ENCODE data around the gene C13orf46. TPM values are rescaled to one million over a fixed set of nuclear protein-coding genes. Genes with fewer than 3 reads are reported as not detected.
A peak's percentile ranks its signal among the peaks of the same experiment; 100 is the strongest.

Gene C13orf46
- total RNA-seq, 2 experiments from 2014 or later, result 1.6 to 1.9 TPM

GRCh38 chr13:114017028-114017630, 43.3 kb upstream of the C13orf46 start:
- Mint-ChIP-seq H3K27ac (peak overlapping the region; percentile 69), H3K27me3 (no peaks in the 10 kb centered on the region), H3K4me3 (no peak overlapping the region), H3K9me3 (no peaks in the 10 kb centered on the region), H3K36me3 (ENCODE audit: low read depth) (peaks cover 20% of the 10 kb centered on the region), H3K4me1 (ENCODE audit: low read depth) (peaks cover 7% of the 10 kb centered on the region)
- POLR2A ChIA-PET, result no interaction called here
- ATAC-seq (no peak), DNase-seq (peak; percentile 12)
- intact Hi-C loops (cut with micrococcal nuclease), result no loop called here
- CTCF ChIA-PET, result interaction anchor here (1.4 kb wide), 1 partner anchor 41 kb away, joined by 4 read pairs; no protein-coding TSS in a partner anchor
- TF ChIP-seq CTCF (IDR thresholded peaks at IDR 0.05), result no peak

GRCh38 chr13:114016321-114017027, 42.6 kb upstream of the C13orf46 start:
- ATAC-seq, result no peak
- Mint-ChIP-seq H3K36me3 (ENCODE audit: low read depth) (peaks cover 20% of the 10 kb centered on the region), H3K27me3 (no peaks in the 10 kb centered on the region), H3K4me1 (ENCODE audit: low read depth) (peaks cover 7% of the 10 kb centered on the region), H3K9me3 (no peaks in the 10 kb centered on the region), H3K27ac (peak overlapping the region; percentile 72), H3K4me3 (no peak overlapping the region)
- TF ChIP-seq CTCF (IDR thresholded peaks at IDR 0.05), result no peak
- DNase-seq, result no peak
- intact Hi-C loops (cut with micrococcal nuclease), result no loop called here
- CTCF ChIA-PET, result interaction anchor here (1.4 kb wide), 1 partner anchor 41 kb away, joined by 4 read pairs; no protein-coding TSS in a partner anchor
- POLR2A ChIA-PET, result no interaction called here

- Mint-ChIP-seq H3K9me3 (no peaks in the 10 kb centered on the region), H3K4me3 (no peak overlapping the region), H3K36me3 (ENCODE audit: low read depth) (peaks cover 26% of the 10 kb centered on the region), H3K27me3 (no peaks in the 10 kb centered on the region), H3K4me1 (ENCODE audit: low read depth) (peaks cover 10% of the 10 kb centered on the region), H3K27ac (peak overlapping the region; percentile 72)
- DNase-seq, result peak; percentile 46
- POLR2A ChIA-PET, result no interaction called here
- CTCF ChIA-PET, result interaction anchor here (1.4 kb wide), 1 partner anchor 42 kb away, joined by 4 read pairs; no protein-coding TSS in a partner anchor
- intact Hi-C loops (cut with micrococcal nuclease), result no loop called here
- peak; percentile 52 for ATAC-seq
- no peak for TF ChIP-seq CTCF (IDR thresholded peaks at IDR 0.05)
These were observed 42.1 kb upstream of the C13orf46 start for GRCh38 chr13:114015969-114016295.

- H3K27ac Mint-ChIP-seq, result peak overlapping the region; percentile 59
- no peak for DNase-seq
- peaks cover 24% of the 10 kb centered on the region for H3K36me3 Mint-ChIP-seq (ENCODE audit: low read depth)
- H3K4me3 Mint-ChIP-seq, result no peak overlapping the region
- TF ChIP-seq CTCF (IDR thresholded peaks at IDR 0.05), result no peak
- CTCF ChIA-PET, result interaction anchor here (1.4 kb wide), 1 partner anchor 42 kb away, joined by 4 read pairs; no protein-coding TSS in a partner anchor
- intact Hi-C loops (cut with micrococcal nuclease), result no loop called here
- peaks cover 14% of the 10 kb centered on the region for H3K4me1 Mint-ChIP-seq (ENCODE audit: low read depth)
- H3K27me3 Mint-ChIP-seq, result no peaks in the 10 kb centered on the region
- POLR2A ChIA-PET, result no interaction called here
- no peaks in the 10 kb centered on the region for H3K9me3 Mint-ChIP-seq
- no peak for ATAC-seq
These were observed 41.5 kb upstream of the C13orf46 start for GRCh38 chr13:114015111-114015968.
